ENCODE data around the gene TYMP.
"Not testable (repeated sequence)": the region's sequence is repeated elsewhere in the genome, so short reads cannot be mapped to it uniquely, and the experiment has no call there.

The TYMP gene

GRCh38 chr22:50546326-50547262 is 16.8 kb upstream of the TYMP start:
- in situ Hi-C loops (cut with HindIII; ENCODE audit: low sequenced_read_pairs) = no loop called here
- no peak for TF ChIP-seq CTCF (IDR thresholded peaks at IDR 0.05; ENCODE audit: low read depth, low read length)
- no peak for DNase-seq (ENCODE audit: low read depth, low spot score)
- no peak overlapping the region for H3K4me3 ChIP-seq (ENCODE audit: low read depth, low read length)

- no peak for DNase-seq (ENCODE audit: low read depth, low spot score)
- no peak within 1 kb of the TSS for H3K4me3 ChIP-seq (ENCODE audit: low read depth, low read length)
- in situ Hi-C loops (cut with HindIII; ENCODE audit: low sequenced_read_pairs) = no loop called here
- TF ChIP-seq CTCF (IDR thresholded peaks at IDR 0.05; ENCODE audit: low read depth, low read length) = peak; percentile 11
These were observed 15.9 kb upstream of the TYMP start, which contains the start of gene KLHDC7B for GRCh38 chr22:50545522-50546325. TSS of gene KLHDC7B (plus strand) at chr22:50545899. CDS start at chr22:50546244, 345 bp downstream.

GRCh38 chr22:50544746-50545253 is 15.0 kb upstream of the TYMP start:
- in situ Hi-C loops (cut with HindIII; ENCODE audit: low sequenced_read_pairs) = no loop called here
- no peak for DNase-seq (ENCODE audit: low read depth, low spot score)
- no peak for TF ChIP-seq CTCF (IDR thresholded peaks at IDR 0.05; ENCODE audit: low read depth, low read length)
- H3K4me3 ChIP-seq (ENCODE audit: low read depth, low read length) = no peak overlapping the region

- peak; percentile 39 for DNase-seq (ENCODE audit: low read depth, low spot score)
- peak; percentile 66 for TF ChIP-seq CTCF (IDR thresholded peaks at IDR 0.05; ENCODE audit: low read depth, low read length)
- in situ Hi-C loops (cut with HindIII; ENCODE audit: low sequenced_read_pairs) = no loop called here
- peak overlapping the region; percentile 13 for H3K4me3 ChIP-seq (ENCODE audit: low read depth, low read length)
These were observed 14.4 kb upstream of the TYMP start for GRCh38 chr22:50544078-50544745.

- H3K4me3 ChIP-seq (ENCODE audit: low read depth, low read length) = no peak overlapping the region
- in situ Hi-C loops (cut with HindIII; ENCODE audit: low sequenced_read_pairs) = no loop called here
- DNase-seq (ENCODE audit: low read depth, low spot score) = no peak
- no peak for TF ChIP-seq CTCF (IDR thresholded peaks at IDR 0.05; ENCODE audit: low read depth, low read length)
These were observed 12.7 kb upstream of the TYMP start for GRCh38 chr22:50542416-50542927.

- H3K4me3 ChIP-seq (ENCODE audit: low read depth, low read length); in situ Hi-C loops (cut with HindIII; ENCODE audit: low sequenced_read_pairs): not testable (repeated sequence)
- peak; percentile 64 for DNase-seq (ENCODE audit: low read depth, low spot score)
These were observed 11.8 kb upstream of the TYMP start for GRCh38 chr22:50541667-50542026.

Measured in astrocyte of the spinal cord (primary cell).